Type B pancreatic cell (in vitro differentiated cells): ENCODE measurements around the gene PCSK6. TPM values are rescaled to one million over a fixed set of nuclear protein-coding genes. Genes with fewer than 3 reads are reported as not detected.
A peak's percentile ranks its signal among the peaks of the same experiment; 100 is the strongest.

Source experiments
- DNase-seq: peaks from one replicate; pipeline ENCODE4 v3.0.0; 2021; ENCODE audit warnings: mixed read lengths; ENCODE audit not compliant: unreplicated experiment; ENCODE audit errors: extremely low spot score
- H3K27ac Mint-ChIP-seq: 2 replicates; pipeline ENCODE4 v1.8.0; 2021; ENCODE audit warnings: mild to moderate bottlenecking, mixed read lengths
- H3K27me3 Mint-ChIP-seq: 2 replicates; pipeline ENCODE4 v1.8.0; 2021; ENCODE audit warnings: mixed read lengths
- H3K36me3 Mint-ChIP-seq: 2 replicates; pipeline ENCODE4 v1.8.0; 2021; ENCODE audit warnings: mixed read lengths
- H3K4me1 Mint-ChIP-seq: one replicate; pipeline ENCODE4 v1.8.0; 2021; ENCODE audit warnings: mixed read lengths; ENCODE audit not compliant: unreplicated experiment
- H3K4me3 Mint-ChIP-seq: 2 replicates; pipeline ENCODE4 v1.8.0; 2021; ENCODE audit warnings: mild to moderate bottlenecking, mixed read lengths
- H3K9me3 Mint-ChIP-seq: 2 replicates; pipeline ENCODE4 v1.8.0; 2021; ENCODE audit warnings: mixed read lengths
- total RNA-seq: library from RNA; stranded (reverse); gene quantifications from 2 replicates; pipeline ENCODE4 v1.2.1, GENCODE V29; 2021; ENCODE audit warnings: low replicate concordance
- TF ChIP-seq, protein P1 (sequence below): fragments of 200-600 bp; sonication (generic); conservative IDR thresholded peaks from 2 replicates; pipeline ENCODE4 v1.5.0; 2021; ENCODE audit warnings: antibody characterized with exemption, mild to moderate bottlenecking

PCSK6 gene
- total RNA-seq, 1 donor from 2014 or later, result 5.4 TPM

DNA sequence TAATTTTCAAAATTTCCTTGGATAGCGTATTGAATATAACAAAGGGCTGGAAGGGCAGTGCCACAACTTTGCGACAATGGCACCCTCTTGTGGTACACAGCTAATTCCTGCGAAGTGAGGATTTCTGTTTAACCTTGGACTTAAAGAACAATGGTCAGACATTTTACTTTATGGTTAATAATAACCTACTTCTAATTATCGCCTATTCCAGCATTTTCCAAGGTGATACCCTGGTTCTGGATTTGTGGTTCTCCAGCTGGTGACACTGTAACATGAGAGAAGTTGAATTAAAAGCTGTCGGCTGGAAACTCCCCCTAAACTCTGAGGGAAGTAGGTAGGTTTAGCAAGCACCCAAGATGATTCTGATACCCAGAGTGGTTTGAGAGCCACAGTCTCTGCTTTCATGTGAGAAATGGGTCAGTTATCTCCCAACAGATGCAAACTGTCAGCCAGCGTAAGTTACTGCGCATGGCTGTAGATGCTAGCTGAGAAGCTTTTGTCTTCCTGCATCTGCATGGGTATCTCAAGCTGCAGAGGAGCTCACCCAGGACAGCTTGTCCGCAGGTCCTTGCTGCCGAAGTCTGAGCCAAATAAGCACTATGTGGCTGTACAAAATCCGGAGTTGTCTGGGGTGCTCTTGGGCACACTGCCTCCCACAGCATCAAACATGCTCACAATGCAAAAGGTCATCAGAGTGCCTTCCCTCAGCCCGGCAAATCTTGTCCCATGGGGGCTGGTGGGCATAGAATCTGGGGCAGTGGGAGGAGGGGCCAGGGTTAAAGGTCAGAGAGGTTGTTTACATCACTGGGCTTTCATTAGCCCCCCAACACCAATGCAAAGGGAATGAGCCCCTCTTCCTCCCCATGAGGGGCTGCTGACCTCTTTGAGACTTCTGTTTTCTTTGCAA, 231.0 kb downstream of the PCSK6 start:
- Mint-ChIP-seq H3K27me3 (peaks cover 22% of the 10 kb centered on the region), H3K4me3 (peak overlapping the region; percentile 23), H3K27ac (peak overlapping the region; percentile 4), H3K9me3 (no peaks in the 10 kb centered on the region), H3K36me3 (no peaks in the 10 kb centered on the region), H3K4me1 (peaks cover 23% of the 10 kb centered on the region)
- no peak for DNase-seq
- TF ChIP-seq, protein P1, sequence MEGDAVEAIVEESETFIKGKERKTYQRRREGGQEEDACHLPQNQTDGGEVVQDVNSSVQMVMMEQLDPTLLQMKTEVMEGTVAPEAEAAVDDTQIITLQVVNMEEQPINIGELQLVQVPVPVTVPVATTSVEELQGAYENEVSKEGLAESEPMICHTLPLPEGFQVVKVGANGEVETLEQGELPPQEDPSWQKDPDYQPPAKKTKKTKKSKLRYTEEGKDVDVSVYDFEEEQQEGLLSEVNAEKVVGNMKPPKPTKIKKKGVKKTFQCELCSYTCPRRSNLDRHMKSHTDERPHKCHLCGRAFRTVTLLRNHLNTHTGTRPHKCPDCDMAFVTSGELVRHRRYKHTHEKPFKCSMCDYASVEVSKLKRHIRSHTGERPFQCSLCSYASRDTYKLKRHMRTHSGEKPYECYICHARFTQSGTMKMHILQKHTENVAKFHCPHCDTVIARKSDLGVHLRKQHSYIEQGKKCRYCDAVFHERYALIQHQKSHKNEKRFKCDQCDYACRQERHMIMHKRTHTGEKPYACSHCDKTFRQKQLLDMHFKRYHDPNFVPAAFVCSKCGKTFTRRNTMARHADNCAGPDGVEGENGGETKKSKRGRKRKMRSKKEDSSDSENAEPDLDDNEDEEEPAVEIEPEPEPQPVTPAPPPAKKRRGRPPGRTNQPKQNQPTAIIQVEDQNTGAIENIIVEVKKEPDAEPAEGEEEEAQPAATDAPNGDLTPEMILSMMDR, result peak; percentile 97

DNA sequence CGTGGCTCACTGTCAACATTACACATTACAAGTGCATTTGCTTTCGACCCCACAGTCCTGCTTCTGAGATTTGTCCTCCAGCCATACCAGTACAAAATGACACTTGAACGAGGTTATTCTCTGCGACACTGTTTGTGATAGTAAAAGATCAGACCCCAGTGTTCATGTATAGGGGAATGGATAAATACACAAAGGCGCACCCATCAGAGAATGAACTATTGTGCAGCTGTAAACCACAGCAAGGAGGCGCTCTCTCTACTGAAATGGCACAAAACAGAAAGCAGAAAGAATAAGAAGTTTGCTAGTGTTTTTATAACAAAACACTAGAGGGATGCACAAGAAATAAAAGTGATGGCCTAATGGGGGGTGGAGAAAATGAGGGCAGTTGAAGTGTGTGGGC, 232.8 kb downstream of the PCSK6 start:
- Mint-ChIP-seq H3K4me1 (peaks cover 33% of the 10 kb centered on the region), H3K9me3 (no peaks in the 10 kb centered on the region), H3K36me3 (no peaks in the 10 kb centered on the region), H3K27me3 (peaks cover 22% of the 10 kb centered on the region), H3K4me3 (no peak overlapping the region), H3K27ac (no peak overlapping the region)
- no peak for DNase-seq
- TF ChIP-seq, protein P1, result peak; percentile 59

DNA sequence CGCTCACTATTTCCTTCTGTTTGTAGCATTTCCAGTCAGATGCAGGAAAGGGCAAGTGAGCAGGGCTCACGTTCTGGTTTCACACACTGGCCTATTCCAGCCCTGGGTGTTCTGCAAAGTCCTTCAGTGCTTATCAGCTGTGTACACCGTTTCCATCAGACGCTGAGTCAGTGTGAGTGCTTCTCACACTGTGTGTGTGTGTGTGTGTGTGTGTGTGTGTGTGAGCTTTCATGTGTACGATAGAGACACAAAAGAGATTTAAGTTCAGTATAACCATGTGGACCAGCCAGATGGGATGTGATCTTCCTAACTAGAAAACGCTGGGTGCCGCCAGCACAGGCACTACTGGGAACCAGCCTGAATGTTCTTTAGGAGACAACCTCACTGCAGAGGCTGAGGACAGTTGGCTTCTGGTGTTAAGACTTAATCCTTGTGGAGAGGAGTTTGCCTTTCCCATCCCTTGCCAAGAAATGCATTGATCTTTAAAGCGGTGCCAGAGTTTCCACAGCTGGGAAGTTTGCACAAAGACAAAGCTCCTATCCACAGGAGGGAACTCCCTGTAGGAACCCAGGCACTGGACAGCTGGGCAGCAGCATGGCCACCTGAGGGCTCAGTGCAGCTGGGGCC, 233.8 kb downstream of the PCSK6 start:
- Mint-ChIP-seq H3K36me3 (no peaks in the 10 kb centered on the region), H3K4me3 (peak overlapping the region; percentile 41), H3K27ac (peak overlapping the region; percentile 15), H3K9me3 (no peaks in the 10 kb centered on the region), H3K4me1 (peaks cover 33% of the 10 kb centered on the region), H3K27me3 (peaks cover 22% of the 10 kb centered on the region)
- TF ChIP-seq, protein P1, result no peak
- DNase-seq, result no peak

DNA sequence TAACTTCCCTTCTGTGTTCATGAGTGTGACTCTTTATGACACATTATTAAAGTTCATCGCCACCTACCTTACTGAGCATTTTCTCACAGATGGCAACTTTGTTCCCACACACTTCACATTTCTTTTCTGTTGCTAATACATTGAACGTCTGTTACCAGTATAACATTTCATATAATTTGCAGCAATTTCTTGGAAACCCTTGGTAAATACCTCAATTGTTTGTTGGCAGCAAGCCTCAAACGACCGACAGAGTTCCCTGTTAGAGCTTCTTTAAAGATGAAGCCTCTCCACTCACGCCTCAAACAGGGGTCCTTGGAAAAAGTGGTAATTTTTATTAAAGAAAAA, 234.5 kb downstream of the PCSK6 start:
- no peak overlapping the region for H3K27ac Mint-ChIP-seq
- H3K4me3 Mint-ChIP-seq, result no peak overlapping the region
- peaks cover 40% of the 10 kb centered on the region for H3K4me1 Mint-ChIP-seq

DNA sequence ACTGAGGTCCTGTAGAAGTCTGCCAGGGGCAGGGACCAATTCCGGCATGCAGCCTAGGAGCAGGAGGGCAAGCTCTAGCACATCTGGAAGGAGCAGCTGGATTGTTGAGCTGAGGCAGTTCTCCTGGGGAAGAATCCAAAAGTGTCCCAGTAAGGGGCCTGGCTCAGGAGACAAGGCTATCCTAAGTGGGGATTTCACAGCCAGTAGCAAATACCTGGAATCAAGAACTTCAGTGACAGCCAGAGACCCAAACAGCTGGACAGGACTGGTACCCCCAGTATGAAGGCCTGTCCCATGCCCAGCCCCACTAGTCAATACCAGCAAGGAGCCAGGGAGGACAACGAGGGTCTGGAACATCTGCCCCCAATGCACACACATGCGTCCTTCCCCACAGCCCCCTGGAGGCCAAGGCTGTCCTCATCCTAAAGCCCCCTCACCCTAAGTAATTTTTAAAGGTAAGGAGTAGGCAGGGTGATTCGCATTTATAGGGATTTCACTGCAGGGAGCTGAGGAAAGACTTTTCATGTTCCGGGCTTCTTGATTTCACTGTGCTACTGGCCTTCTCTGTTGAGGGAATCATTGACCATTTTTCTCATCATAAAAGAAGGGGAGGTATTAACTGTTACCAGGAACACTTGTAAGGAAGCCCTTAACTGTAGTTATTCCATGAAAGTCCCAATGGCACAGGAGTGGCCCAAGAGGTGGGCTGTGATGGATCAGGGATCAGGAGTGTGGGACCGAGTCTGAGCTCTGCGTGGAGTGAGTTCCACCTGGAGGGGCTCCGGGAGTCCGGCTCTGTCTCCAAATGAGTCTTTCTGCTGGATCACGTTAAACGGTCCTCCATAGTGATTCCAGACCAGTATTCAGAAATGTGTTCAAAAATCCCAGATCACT, 235.1 kb downstream of the PCSK6 start:
- H3K4me3 Mint-ChIP-seq, result no peak overlapping the region
- no peak overlapping the region for H3K27ac Mint-ChIP-seq
- no peak for DNase-seq
- no peaks in the 10 kb centered on the region for H3K9me3 Mint-ChIP-seq
- H3K36me3 Mint-ChIP-seq, result no peaks in the 10 kb centered on the region
- H3K4me1 Mint-ChIP-seq, result peaks cover 44% of the 10 kb centered on the region
- H3K27me3 Mint-ChIP-seq, result peaks cover 17% of the 10 kb centered on the region
- TF ChIP-seq, protein P1, result peak; percentile 39

More for the DNA sequence above, 234.5 kb downstream of the PCSK6 start:
- Mint-ChIP-seq H3K9me3 (no peaks in the 10 kb centered on the region), H3K27me3 (peaks cover 20% of the 10 kb centered on the region), H3K36me3 (no peaks in the 10 kb centered on the region)
- DNase-seq, result no peak
- TF ChIP-seq, protein P1, result no peak
